SK-N-SH (cell line): ENCODE measurements around the gene SYT6.

ENCODE experiments used
- EP300 ChIP-seq, 2 experiments: IDR thresholded peaks; 2 replicates each; pipeline versions ENCODE4 v1.4.0 to v1.6.1; 2012; ENCODE audit warnings: borderline replicate concordance in 1 of 2, low read depth in 1 of 2, low read length in 1 of 2
- GATA2 ChIP-seq: sonication (generic); formaldehyde crosslinking; IDR thresholded peaks from 2 replicates; pipeline ENCODE4 v1.5.0; 2020; ENCODE audit warnings: mild to moderate bottlenecking, missing genetic modification reagents
- POLR2AphosphoS5 ChIP-seq: IDR thresholded peaks from 2 replicates; pipeline ENCODE4 v1.6.1; 2012; ENCODE audit warnings: low read depth, low read length
- RCOR1 ChIP-seq: fragments of 150-350 bp; IDR thresholded peaks from 2 replicates; pipeline ENCODE4 v1.6.1; 2017; ENCODE audit warnings: antibody characterized with exemption, low read length
- TF ChIP-seq, protein P1 (sequence below): fragments of 200-600 bp; sonication (generic); IDR thresholded peaks from 2 replicates; pipeline ENCODE4 v1.6.1; 2017; ENCODE audit warnings: antibody characterized with exemption, mild to moderate bottlenecking, moderate library complexity
- TF ChIP-seq, protein P2 (sequence below): IDR thresholded peaks from 2 replicates; pipeline ENCODE4 v1.6.1; 2012; ENCODE audit warnings: mild to moderate bottlenecking, low read depth, low read length, moderate library complexity

DNA sequence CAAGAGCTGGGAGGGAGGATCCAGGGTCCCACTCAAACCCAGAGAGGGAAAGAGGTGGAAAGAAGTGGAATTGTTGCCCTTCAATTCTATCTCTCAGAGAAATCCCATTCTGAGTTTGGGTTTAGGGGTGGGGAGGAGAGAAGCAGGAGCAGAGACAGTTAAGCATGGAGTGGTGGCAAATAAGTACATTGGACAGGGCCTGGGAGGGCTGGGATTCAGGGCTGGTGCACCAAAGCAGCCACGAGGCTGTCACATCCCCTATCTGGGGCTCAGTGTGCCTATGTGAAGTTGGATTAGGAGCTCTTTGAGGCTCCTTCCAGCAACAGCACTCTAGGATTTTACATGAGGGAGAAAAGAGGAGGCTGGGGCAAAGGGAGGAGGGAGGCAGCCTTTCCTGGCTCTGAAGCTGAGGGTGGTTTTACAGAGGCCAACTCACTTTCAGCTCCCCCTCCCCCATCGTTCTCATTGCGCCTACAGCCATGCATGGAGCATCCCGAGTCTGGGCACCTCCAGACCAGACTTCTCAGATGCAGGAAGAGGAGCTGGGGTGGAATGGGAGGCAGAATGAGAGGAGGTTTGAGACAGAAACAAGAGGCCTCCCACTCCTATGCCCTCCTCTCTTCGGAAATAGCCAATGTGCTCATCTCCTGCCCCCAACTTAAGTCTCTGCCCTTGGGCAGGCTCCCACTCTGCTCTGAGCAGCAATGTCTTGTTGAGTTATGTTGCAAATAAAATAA lies 3.0 kb upstream of the SYT6 start:
- TF ChIP-seq, protein P1, sequence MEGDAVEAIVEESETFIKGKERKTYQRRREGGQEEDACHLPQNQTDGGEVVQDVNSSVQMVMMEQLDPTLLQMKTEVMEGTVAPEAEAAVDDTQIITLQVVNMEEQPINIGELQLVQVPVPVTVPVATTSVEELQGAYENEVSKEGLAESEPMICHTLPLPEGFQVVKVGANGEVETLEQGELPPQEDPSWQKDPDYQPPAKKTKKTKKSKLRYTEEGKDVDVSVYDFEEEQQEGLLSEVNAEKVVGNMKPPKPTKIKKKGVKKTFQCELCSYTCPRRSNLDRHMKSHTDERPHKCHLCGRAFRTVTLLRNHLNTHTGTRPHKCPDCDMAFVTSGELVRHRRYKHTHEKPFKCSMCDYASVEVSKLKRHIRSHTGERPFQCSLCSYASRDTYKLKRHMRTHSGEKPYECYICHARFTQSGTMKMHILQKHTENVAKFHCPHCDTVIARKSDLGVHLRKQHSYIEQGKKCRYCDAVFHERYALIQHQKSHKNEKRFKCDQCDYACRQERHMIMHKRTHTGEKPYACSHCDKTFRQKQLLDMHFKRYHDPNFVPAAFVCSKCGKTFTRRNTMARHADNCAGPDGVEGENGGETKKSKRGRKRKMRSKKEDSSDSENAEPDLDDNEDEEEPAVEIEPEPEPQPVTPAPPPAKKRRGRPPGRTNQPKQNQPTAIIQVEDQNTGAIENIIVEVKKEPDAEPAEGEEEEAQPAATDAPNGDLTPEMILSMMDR = no peak
- no peak for TF ChIP-seq POLR2AphosphoS5
- TF ChIP-seq EP300 (IDR thresholded peaks at IDR 0.05; ENCODE audit: borderline replicate concordance in 1 of 2, low read depth in 1 of 2, low read length in 1 of 2) = no peak
- no peak for TF ChIP-seq RCOR1
- TF ChIP-seq GATA2 (CRISPR knock-in tag) = no peak
- TF ChIP-seq, protein P2, sequence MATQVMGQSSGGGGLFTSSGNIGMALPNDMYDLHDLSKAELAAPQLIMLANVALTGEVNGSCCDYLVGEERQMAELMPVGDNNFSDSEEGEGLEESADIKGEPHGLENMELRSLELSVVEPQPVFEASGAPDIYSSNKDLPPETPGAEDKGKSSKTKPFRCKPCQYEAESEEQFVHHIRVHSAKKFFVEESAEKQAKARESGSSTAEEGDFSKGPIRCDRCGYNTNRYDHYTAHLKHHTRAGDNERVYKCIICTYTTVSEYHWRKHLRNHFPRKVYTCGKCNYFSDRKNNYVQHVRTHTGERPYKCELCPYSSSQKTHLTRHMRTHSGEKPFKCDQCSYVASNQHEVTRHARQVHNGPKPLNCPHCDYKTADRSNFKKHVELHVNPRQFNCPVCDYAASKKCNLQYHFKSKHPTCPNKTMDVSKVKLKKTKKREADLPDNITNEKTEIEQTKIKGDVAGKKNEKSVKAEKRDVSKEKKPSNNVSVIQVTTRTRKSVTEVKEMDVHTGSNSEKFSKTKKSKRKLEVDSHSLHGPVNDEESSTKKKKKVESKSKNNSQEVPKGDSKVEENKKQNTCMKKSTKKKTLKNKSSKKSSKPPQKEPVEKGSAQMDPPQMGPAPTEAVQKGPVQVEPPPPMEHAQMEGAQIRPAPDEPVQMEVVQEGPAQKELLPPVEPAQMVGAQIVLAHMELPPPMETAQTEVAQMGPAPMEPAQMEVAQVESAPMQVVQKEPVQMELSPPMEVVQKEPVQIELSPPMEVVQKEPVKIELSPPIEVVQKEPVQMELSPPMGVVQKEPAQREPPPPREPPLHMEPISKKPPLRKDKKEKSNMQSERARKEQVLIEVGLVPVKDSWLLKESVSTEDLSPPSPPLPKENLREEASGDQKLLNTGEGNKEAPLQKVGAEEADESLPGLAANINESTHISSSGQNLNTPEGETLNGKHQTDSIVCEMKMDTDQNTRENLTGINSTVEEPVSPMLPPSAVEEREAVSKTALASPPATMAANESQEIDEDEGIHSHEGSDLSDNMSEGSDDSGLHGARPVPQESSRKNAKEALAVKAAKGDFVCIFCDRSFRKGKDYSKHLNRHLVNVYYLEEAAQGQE = peak; percentile 87
